SU-DHL-6 (cell line): ENCODE results near the gene GALNT17.

ENCODE experiments used
- H2AFZ ChIP-seq: fragments of 200-600 bp; sonication (generic); 2 replicates; pipeline ENCODE4 v1.6.1; 2014; ENCODE audit warnings: low read depth, mild to moderate bottlenecking, moderate library complexity, mixed read lengths, antibody characterized with exemption, low read length; ENCODE audit not compliant: severe bottlenecking
- H3F3A ChIP-seq: fragments of 200-600 bp; shearing (Covaris generic); 2 replicates; pipeline ENCODE4 v1.6.0; 2016; ENCODE audit warnings: antibody characterized with exemption, mild to moderate bottlenecking; ENCODE audit not compliant: insufficient read depth
- H3K27ac ChIP-seq: fragments of 200-600 bp; sonication (generic); 2 replicates; pipeline ENCODE4 v1.5.1; 2016; ENCODE audit warnings: low read depth, mild to moderate bottlenecking, low read length, moderate library complexity, mixed read lengths
- H3K27me3 ChIP-seq: fragments of 200-600 bp; sonication (generic), shearing (Covaris generic); 2 replicates; pipeline ENCODE4 v1.6.0; 2014; ENCODE audit warnings: mild to moderate bottlenecking, low read length
- H3K36me3 ChIP-seq: fragments of 200-600 bp; sonication (generic); 2 replicates; pipeline ENCODE4 v1.6.1; 2014; ENCODE audit warnings: mild to moderate bottlenecking, low read length, mixed read lengths
- H3K4me2 ChIP-seq: fragments of 300-600, 200-600 bp; shearing (Covaris generic), sonication (generic); 2 replicates; pipeline ENCODE4 v1.6.0; 2014; ENCODE audit warnings: low read length, low read depth, mild to moderate bottlenecking; ENCODE audit not compliant: poor library complexity, severe bottlenecking
- H3K4me3 ChIP-seq: fragments of 200-600 bp; sonication (generic); 2 replicates; pipeline ENCODE4 v1.5.1; 2014; ENCODE audit warnings: antibody characterized with exemption, low read length, mild to moderate bottlenecking, mixed read lengths; ENCODE audit not compliant: insufficient read depth, poor library complexity, severe bottlenecking
- H3K79me2 ChIP-seq: fragments of 200-600 bp; sonication (generic); 2 replicates; pipeline ENCODE4 v1.6.1; 2014; ENCODE audit warnings: mild to moderate bottlenecking, low read length, moderate library complexity; ENCODE audit not compliant: insufficient read depth
- H3K9ac ChIP-seq: fragments of 200-600 bp; sonication (generic); 2 replicates; pipeline ENCODE4 v1.7.0; 2014; ENCODE audit warnings: mild to moderate bottlenecking, low read length
- H3K9me2 ChIP-seq: fragments of 200-600 bp; sonication (generic); replicated peaks from 2 replicates; pipeline ENCODE4 v1.6.1; 2014; ENCODE audit warnings: low read length; ENCODE audit not compliant: insufficient read depth
- H3K9me3 ChIP-seq: fragments of 200-600 bp; sonication (generic); 2 replicates; pipeline ENCODE4 v1.6.1; 2014; ENCODE audit warnings: low read length, mixed read lengths; ENCODE audit not compliant: insufficient read depth
- H4K20me1 ChIP-seq: fragments of 200-600 bp; sonication (generic); 2 replicates; pipeline ENCODE4 v1.6.1; 2014; ENCODE audit warnings: low read depth, mild to moderate bottlenecking, antibody characterized with exemption, low read length, moderate library complexity, mixed read lengths
- EZH2phosphoT487 ChIP-seq: fragments of 200-600 bp; sonication (generic), shearing (Covaris generic); conservative IDR thresholded peaks from 2 replicates; pipeline ENCODE4 v1.6.1; 2018; ENCODE audit warnings: mild to moderate bottlenecking, antibody characterized with exemption, low read length, moderate library complexity, mixed read lengths
- TF ChIP-seq, protein P1 (sequence below): fragments of 200-600 bp; sonication (generic); IDR thresholded peaks from one replicate; pipeline ENCODE4 v1.5.1; 2017; ENCODE audit warnings: antibody characterized with exemption, mild to moderate bottlenecking, low read length, moderate library complexity; ENCODE audit not compliant: insufficient read depth, poor library complexity, severe bottlenecking

Gene GALNT17

DNA sequence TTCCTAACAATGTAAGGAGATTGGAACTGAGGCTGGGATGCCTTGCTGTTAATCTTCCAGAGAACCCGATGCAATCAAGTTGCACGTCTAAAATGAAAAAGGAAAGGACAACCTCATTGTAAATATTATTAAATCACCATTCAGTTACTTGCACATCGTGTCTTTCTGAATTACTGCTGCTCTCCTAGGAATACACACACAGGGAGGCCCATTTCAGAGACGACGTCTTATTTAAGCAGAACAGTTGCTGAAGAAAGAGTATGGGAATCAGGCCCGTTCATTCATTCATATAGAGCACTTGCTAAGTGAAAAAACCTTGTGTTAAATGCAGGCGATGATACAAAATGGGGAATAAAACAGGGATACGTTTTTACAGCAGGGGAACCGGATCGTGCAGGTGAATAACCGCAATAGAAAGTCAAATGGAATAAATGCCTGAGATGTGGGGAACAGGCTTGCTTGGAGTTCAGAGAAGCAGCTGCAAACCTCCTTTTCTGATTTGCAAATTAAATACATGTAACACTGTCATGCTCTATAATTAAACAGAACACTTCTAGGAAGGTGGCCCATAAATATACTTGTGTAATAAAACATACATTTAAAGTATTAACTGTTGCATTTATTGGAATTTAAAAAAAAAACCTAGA lies 409.9 kb downstream of the GALNT17 start:
- no peaks in the 10 kb centered on the region for H3K9me3 ChIP-seq
- no peak overlapping the region for H3K4me3 ChIP-seq
- H3K9me2 ChIP-seq, result no peaks in the 10 kb centered on the region
- no peaks in the 10 kb centered on the region for H3K79me2 ChIP-seq
- no peak overlapping the region for H3K27ac ChIP-seq
- H3K4me2 ChIP-seq, result no peak overlapping the region
- no peaks in the 10 kb centered on the region for H3K27me3 ChIP-seq
- TF ChIP-seq, protein P1, sequence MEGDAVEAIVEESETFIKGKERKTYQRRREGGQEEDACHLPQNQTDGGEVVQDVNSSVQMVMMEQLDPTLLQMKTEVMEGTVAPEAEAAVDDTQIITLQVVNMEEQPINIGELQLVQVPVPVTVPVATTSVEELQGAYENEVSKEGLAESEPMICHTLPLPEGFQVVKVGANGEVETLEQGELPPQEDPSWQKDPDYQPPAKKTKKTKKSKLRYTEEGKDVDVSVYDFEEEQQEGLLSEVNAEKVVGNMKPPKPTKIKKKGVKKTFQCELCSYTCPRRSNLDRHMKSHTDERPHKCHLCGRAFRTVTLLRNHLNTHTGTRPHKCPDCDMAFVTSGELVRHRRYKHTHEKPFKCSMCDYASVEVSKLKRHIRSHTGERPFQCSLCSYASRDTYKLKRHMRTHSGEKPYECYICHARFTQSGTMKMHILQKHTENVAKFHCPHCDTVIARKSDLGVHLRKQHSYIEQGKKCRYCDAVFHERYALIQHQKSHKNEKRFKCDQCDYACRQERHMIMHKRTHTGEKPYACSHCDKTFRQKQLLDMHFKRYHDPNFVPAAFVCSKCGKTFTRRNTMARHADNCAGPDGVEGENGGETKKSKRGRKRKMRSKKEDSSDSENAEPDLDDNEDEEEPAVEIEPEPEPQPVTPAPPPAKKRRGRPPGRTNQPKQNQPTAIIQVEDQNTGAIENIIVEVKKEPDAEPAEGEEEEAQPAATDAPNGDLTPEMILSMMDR, result no peak
- TF ChIP-seq EZH2phosphoT487, result no peak
- H4K20me1 ChIP-seq, result no peaks in the 10 kb centered on the region
- H2AFZ ChIP-seq, result no peak overlapping the region
- H3K9ac ChIP-seq, result no peak overlapping the region
- H3K36me3 ChIP-seq, result no peaks in the 10 kb centered on the region
- H3F3A ChIP-seq, result no peaks in the 10 kb centered on the region

DNA sequence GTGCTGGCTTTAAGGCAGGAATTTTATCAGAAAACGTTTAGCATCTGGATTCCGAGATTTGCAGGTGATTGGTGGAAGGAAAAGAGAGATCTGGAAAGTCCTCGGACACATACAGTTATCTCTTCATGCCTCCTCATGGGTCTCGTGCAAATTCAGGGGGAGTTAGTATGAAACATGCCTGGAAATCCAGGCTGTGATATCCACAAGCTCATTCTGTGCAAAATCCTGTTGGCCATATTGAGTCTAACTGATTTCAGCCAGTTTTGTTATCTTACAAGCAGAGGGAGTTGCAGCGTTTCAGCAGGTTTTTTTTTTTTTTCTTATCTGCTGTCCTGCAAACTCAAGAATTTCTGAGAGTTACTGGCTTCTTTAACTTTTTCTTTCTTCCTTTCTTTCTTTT lies 411.5 kb downstream of the GALNT17 start:
- Histone ChIP-seq H3K27me3 (no peaks in the 10 kb centered on the region), H3K79me2 (no peaks in the 10 kb centered on the region), H3K9me2 (no peaks in the 10 kb centered on the region), H4K20me1 (no peaks in the 10 kb centered on the region), H3K36me3 (no peaks in the 10 kb centered on the region), H3K4me3 (no peak overlapping the region), H3F3A (no peaks in the 10 kb centered on the region), H3K9ac (no peak overlapping the region), H3K4me2 (no peak overlapping the region), H2AFZ (no peak overlapping the region), H3K9me3 (no peaks in the 10 kb centered on the region), H3K27ac (no peak overlapping the region)
- no peak for TF ChIP-seq EZH2phosphoT487
- TF ChIP-seq, protein P1, result no peak

DNA sequence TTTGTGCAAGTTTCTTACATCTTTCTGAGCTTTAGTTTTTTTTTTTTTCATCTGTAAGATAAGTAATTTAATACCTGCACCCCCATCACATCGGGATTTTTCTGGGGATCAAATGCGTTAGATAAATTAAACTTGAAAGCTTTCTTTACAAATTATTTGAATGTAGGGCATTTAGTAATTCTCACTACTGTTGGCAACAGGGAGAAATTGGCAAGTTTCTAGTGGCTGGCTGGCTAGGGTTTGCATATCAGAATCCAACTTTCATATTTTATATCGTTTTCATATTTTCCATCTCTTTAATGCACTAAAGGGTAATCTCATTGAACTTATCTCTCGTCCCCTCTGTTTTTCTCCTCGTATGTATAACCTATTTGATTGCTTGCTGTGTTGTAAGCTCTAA lies 412.9 kb downstream of the GALNT17 start:
- H2AFZ ChIP-seq, result no peak overlapping the region
- no peak overlapping the region for H3K9ac ChIP-seq
- no peaks in the 10 kb centered on the region for H3K9me2 ChIP-seq
- no peak overlapping the region for H3K27ac ChIP-seq
- H3K4me2 ChIP-seq, result no peak overlapping the region
- TF ChIP-seq, protein P1, result no peak
- TF ChIP-seq EZH2phosphoT487, result no peak
- H3K27me3 ChIP-seq, result no peaks in the 10 kb centered on the region
- H4K20me1 ChIP-seq, result no peaks in the 10 kb centered on the region
- H3K4me3 ChIP-seq, result no peak overlapping the region
- no peaks in the 10 kb centered on the region for H3K36me3 ChIP-seq
- H3K9me3 ChIP-seq, result no peaks in the 10 kb centered on the region; the same call in 1 of the 2 replicates
- no peaks in the 10 kb centered on the region for H3K79me2 ChIP-seq
- H3F3A ChIP-seq, result no peaks in the 10 kb centered on the region

DNA sequence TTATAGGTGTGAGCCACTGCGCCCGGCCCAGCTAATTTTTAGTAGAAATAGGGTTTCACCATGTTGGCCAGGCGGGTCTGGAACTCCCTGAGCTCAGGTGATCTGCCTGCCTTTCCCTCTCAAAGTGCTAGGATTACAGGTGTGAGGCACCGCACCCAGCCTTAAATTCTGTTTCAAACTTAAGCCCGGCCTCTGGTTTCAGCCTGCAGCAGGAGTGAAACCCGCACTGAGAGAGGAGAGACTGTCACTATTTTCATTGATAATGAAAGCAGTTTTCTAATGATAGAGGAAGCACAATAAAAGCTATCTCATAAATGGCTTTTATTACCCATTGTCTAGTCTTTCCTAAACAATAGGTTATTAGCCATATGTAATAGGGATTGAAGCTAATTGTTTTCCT lies 415.5 kb downstream of the GALNT17 start:
- H2AFZ ChIP-seq, result no peak overlapping the region
- no peaks in the 10 kb centered on the region for H3K27me3 ChIP-seq
- H3K79me2 ChIP-seq, result no peaks in the 10 kb centered on the region
- H3K4me2 ChIP-seq, result no peak overlapping the region
- no peaks in the 10 kb centered on the region for H4K20me1 ChIP-seq
- H3K9ac ChIP-seq, result no peak overlapping the region
- no peak overlapping the region for H3K27ac ChIP-seq
- peaks cover 12% of the 10 kb centered on the region; the same call in 1 of the 2 replicates for H3K9me3 ChIP-seq
- H3K4me3 ChIP-seq, result no peak overlapping the region
- no peaks in the 10 kb centered on the region for H3F3A ChIP-seq
- H3K9me2 ChIP-seq, result no peaks in the 10 kb centered on the region
- TF ChIP-seq, protein P1, result no peak
- TF ChIP-seq EZH2phosphoT487, result no peak
- no peaks in the 10 kb centered on the region for H3K36me3 ChIP-seq
